HPDE6-E6E7 (cell line): ENCODE data around the gene ARHGAP15.
A peak's percentile ranks its signal among the peaks of the same experiment; 100 is the strongest.

Experiments
- DNase-seq: peaks from one replicate; pipeline ENCODE4 v3.0.0; 2011; ENCODE audit warnings: missing footprints; ENCODE audit errors: extremely low spot score

The ARHGAP15 gene

DNA sequence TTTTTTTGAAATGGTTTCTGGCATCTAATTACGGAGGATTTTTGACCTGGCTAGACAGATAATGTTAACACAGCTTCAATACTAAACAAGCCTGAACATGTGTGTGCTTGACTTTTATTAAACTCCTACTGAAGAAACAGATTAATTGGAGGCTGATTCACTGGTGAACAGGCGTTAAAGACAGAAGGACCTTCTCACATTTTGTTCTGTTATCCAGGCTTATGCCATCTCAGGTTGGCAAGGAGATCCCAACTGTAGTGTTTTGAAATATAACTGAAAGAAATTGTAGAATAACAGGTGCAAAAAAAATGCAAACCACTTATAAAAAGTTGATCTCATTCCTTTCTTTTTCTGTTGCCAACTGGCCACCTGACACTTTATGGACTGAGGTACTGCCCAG, 269.6 kb downstream of the ARHGAP15 start:
- peak; percentile 25 for DNase-seq

DNA sequence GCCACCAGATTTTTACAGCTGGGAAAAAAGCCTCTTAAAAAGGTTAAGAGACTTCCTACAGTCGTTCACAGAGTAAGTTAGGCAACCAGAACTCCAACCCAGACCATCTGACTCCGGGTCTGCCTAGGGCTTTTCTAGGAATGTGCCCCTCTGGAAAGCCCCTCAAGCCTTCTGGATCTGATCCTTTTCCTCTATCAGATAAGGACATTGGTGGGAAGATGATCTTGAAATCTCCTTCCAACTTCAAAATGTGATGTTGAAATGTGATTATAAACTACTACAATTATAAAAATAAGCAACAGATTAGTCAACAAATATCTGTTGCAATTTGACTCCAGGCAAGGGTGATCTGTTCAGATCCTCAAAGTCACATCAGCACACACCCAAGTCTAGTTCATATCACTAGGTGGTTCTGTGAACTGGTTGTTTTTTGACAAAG, 270.4 kb downstream of the ARHGAP15 start:
- no peak for DNase-seq

DNA sequence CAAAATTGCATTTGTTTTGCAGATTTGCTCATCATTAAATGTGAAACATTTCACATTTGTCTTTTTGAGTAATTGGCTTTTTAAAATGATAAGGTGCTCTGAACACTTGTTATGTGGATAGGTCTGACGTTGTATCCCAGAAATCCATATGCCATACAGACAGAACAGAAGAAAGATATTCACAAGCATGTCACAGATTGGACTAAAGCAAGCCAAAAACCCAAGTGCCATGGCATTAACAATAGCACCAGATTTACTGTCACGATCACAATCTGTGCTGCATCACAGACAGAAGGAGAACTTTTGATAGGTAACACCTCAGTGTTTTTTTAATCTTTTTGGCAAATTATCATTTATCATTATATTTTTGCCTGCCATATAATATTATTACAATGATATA, 272.6 kb downstream of the ARHGAP15 start:
- no peak for DNase-seq

DNA sequence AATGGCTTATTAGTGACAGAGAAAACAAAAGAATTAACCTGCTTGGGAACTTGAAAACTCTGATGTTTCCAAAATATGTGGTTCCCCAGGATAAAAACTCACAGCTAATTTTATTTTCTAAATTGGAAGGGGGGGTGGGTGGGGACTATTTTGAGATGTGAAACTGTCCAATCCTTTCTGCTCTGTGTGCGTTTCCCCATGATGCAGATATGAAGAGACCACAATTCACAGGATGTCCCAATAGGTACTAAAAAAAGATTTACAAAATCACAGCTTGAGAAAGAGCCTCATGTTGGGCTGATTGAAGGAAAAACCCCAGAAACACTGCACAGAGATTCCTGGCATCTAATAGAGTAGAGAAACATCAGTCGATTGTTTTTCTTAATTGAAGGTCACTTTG, 273.2 kb downstream of the ARHGAP15 start:
- no peak for DNase-seq

DNA sequence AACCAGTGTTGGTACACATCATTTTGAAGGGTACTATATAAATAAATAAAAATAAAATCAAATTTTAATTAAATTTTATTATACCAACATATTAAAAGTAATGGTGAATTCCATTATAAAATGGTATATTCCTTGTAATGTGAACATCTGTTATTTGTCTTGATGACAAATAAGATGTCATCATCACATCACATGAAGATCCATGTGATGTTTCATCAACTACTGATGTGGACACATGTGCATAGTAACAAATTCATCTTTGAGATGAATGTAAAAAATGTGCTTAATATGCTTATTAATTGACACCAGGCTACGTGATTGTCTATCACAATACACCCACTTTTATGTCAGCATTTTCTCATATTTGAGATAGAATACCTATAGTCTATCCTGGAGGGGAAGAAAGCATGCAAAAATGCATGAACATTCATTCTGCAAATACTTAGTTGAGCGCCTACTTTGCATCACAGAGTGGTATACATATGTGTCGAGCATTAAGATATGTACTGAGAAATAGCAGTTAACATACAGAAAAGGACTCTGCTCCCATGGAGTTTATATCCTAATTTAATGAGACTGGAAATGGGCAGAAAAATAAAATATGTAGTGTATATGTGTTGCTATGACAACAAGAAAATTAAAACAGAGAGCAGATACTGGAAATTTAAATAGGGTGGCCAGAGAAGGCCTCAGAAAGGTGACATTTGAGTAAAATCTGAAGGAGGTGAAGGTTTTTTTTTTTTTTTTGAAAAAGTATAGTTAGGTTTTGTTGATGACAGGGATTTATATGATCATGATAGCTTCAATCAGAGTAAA, 281.1 kb downstream of the ARHGAP15 start:
- DNase-seq: no peak

DNA sequence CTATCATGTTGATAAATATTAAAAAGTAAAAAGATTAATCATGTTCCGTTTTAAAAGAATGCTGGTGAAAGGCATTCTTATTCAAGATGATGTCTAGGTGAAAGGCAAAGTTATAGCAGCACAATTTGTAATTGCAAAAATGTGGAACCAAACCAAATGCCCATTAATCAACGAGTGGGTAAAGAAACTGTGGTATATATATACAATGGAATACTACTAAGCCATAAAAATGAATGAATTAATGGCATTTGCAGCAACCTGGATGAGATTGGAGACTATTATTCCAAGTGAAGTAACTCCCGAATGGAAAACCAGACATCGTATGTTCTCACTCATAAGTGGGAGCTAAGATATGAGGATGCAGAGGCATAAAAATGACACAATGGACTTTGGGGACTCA, 286.4 kb downstream of the ARHGAP15 start:
- no peak for DNase-seq

DNA sequence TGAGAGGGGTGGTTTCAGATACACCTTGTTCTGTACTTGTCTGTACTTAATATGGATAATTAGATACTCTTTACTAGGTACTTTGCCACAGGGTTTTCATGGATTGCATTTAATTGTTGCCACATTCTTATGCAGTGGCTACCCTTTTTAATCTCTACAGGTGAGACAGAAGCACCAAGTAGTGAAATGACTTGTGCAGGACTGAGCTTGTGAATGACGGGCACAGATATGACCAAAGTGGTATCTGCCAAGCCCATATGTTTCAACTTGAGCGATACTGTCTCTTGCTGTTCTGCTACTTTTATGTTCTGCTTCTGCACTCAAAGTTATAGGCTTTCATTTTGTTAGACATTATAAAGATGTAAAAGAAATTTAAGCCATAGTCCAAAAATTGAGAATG, 288.2 kb downstream of the ARHGAP15 start:
- DNase-seq: no peak

DNA sequence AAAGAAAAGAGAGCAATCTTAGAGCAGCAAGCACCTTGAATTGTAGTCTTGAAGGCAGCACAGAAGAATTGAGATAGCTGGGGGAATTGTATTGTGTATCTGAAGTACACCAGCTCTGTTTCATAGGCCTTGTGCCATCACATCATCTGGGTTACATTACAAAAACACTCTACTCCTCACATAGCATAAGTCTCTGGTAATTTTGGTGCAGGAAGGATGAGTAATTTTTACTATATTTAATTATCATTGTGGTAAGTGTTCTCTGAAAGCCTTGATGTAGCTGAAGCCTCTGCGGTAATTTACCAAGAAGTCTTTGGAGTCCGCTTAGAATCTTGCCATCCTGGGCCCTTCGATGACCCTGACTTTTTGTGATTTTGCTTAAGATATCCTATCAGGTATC, 291.1 kb downstream of the ARHGAP15 start:
- no peak for DNase-seq

DNA sequence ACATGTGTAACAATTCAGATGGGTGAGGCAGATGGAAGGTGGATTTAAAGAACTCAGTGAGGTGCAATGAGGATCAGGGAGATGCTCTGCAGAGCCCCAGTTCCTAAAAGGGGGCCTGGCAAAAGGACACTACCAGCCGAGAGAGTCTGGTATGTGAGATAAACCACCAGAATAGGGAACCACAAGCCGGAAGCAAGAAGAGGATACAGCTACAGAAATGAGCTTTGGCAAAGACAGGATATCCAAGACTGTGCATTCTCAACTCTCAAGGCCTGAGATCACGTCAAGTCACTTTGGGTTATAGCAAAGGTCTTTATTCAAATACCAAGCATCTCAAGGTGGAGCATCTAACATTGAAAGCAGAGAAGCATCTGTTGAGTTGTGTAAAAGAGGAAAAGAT, 293.5 kb downstream of the ARHGAP15 start:
- DNase-seq: no peak

DNA sequence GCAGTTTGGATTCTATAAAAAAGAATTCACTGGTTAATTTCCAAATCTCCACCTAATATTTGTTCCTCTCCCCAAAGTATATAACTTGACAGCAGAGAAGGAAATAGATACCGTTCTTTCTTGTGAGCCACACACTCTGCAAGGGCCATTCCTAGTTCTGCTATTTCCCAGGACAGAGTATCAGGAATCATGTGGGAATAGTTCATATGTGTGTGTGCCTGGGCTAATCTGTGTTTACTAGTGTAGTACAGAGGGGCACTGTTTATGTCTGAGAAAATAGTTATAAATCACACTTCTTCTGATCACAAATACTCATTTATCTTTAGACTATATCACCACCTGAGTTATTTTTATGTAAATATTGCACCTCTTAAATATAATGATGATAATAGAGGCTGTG, 296.7 kb downstream of the ARHGAP15 start:
- DNase-seq: no peak

DNA sequence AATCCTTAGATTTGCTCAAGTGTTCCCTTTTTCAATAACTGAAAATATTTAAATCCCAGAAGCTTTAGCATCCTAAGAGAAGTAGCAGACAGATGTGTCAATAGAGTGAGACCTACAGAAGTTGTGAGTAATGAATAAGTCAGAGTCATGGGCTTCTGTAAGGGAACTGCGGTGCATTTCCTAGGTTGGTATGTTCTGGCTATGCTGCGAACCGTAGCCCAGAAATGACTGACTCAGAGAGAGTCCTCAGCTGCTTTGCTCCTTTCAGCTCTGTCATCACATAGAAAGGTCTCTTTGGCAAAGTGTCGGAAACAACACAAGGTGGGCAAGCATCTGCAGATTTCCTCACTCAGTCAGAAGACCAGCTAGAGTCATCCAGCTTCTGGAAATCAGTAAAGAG, 297.1 kb downstream of the ARHGAP15 start:
- peak; percentile 32 for DNase-seq

DNA sequence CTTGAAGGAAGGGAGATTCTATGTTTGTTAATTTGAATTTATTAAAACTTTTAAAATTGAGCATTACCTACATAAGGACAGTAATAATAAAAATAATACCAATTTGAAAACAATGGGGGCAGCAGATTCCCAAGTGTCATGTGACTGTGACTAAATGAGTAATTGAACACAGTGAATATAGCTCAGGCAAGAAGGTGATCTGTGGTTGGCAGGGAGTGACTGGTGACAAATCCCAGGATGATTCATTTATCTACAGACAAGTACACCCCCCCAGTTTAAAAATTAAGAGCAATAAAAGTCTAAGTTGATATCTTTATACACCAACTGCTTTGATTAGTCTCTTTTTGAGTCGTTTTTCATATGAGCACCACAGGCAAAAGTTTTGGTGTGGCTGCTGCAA, 299.5 kb downstream of the ARHGAP15 start:
- no peak for DNase-seq

DNA sequence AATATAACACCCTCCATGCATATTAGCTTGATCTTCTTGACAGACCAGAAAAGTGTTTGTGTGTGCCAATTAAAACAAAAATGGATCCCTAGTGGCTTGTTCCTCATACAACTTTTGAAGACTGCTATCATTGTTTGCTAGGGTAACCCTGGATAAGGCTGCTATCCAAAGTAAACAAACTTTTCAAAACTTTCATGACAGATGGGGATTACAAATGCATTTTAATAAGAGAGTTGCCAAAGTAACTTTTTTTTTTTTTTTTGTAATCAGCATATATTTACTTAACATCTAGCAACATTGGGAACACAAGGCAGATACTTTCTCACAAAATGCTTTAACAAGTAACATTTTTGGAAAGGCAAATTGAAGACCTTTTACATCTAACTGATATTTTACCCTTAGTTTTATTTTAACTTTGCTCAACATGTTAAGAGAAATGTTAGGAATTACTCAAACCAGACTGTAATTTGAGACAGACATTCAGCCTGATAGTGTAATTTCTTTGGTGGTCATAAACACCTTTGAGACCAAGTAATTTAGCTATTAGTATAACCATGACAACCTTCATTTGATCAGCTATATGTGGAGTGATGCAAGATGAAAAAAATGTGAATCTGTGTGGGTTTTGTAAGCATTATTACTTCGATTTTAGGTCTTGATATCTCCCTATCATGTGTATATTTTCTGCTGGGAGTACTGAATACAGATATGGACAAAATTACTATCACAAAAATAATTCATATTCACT, 300.9 kb downstream of the ARHGAP15 start:
- no peak for DNase-seq

DNA sequence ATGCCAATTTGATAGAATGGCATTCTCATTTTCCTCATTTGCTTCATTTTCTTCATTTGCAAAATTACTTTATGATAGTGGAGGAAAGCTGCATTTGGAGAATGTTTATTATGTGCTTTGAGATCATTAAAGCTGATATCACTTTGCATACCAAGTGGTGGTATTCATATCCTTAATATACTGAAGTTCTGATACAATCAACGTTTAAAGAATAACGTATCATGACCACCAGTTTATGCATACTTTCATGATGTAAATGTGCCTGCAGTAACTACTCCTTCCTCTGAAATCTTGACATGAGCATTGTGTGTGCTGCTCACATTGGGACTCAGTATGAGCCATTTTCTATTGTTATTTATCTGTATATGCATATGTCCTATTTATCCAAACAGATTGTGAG, 302.1 kb downstream of the ARHGAP15 start:
- no peak for DNase-seq

DNA sequence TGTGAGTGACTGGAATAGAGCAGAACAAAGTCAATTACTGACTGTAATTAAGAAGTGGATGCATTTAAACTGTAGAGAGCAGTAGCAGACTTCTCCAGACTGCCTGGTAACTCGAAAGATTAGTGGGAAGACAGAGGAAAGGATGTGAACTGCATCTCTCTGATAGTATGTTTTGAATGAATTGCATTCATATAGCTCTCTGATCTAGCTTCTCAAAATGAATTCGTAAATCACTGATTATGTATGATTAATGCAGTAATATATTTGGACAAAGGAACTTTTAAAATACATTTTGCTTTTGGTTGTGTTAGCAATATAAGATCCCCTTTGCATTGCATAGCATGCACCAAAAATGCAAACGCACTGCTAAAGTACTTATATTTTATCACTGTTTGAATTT, 304.0 kb downstream of the ARHGAP15 start:
- no peak for DNase-seq

DNA sequence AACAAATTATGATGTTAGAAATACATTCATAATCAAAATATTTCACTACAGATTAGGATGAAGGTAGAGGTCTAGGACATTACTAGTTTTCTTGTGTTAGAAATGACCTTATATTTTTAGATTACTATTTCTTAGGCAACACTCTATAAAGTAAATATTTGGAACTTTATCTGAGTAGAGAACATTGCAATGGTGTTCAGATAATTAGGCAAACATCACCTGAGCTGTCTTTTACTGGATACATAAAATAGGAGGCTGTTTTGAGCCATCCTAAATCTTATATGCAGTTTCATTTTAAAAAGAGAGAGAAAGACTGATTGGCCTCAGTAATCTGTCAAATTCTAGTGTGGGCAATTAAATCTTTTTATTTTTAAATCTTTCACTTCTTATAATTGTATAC, 304.6 kb downstream of the ARHGAP15 start:
- no peak for DNase-seq

DNA sequence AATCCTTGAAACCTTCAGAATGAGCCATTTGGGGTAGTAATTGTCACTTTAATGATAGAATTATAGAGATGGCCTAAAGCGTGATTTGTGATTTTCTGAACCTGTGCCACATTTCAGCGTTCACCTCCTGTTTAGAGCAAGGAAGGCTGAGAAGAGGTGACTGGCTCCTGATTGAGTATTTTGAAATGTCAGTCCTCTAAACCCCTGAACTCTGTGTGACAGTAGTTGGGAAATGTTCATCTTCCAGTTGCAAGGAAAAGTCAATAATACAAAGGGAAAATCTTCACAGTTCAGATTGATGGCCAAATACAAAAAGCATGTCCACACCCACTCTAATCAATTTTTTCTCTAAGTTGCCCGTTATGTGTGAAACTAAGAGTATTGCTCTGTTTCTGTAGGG, 305.2 kb downstream of the ARHGAP15 start:
- DNase-seq: no peak

DNA sequence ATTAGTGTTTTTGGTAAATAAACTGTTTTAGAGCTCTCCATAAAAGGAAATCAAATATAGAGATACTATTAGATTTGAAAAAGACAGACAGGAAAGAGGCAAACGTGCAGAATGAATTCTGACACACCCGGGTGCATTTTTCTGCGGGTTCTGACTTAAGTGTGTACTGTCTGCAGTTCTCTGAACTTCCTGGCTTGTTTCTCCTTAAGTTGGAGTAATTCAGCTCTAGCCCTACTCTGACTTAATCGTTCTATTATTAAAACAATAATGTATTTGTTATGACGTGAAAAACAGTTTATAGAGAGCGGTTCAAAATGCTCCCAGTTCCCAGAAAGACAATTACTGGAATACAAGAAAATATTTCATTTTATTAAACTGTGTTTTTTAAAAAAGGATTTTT, 305.9 kb downstream of the ARHGAP15 start:
- no peak for DNase-seq

DNA sequence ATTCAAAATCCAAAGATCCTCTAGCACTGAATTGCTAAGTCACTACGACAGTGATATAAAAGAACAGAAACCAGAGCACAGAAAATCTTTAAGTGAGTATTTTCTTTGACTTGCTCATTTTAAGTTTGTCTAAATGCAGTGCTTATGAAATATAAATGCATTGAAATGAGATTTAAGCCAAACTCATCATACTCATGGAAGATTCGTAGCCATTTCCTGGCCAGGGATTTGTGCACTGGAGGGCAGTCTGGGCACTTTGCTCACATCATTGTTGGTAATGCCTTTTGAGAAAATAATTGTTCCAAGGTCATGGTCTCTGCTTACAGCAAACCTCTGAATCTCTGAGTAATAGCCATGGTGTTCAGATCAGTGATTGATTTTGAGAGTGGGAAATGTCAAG, 307.7 kb downstream of the ARHGAP15 start:
- no peak for DNase-seq

DNA sequence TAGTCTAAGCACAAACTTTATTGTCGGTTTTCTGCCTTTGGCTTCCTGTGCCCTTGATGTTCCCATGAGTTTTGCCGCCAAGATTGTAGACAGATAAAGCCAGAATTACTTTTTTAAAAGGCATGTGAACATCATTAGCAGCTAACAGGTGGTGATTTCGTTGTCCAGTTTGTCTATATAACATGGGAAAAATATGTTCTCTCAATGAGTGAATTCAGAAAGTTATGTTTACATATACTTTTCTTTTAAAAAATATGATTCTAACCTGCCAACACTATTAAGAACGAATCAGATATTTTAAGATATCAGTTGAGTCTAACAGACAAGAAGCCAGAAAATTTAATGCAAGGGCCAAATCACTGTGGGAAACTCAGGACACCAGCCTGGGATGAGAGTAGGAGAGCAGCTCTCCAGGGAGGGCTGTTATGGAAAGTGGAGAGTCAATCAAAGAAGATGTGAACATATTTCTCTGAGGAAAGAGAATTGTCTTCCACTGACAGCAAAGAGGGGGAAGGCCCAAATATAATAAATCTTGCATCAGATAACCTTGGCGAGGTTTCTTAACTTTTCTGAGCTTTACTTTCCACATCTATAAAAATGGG, 311.3 kb downstream of the ARHGAP15 start:
- no peak for DNase-seq

DNA sequence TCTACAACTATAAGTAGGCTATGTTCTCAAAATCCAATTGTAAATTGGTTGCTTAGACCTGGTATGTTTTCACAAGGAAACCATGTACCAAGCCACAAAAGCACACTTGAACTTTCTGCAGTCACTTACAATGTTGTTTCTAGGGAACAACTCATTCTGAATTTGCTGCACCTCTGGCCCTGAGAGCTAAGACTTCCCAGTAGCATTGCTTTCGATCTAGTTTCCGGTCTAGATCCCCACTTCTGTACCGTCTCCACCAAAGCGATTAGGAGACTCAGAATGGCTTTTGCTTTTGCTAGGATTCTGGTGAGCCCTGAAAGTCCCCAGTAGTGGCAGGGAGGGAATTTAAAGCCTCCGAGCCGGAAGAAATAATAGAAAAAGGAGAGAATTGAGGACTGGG, 313.0 kb downstream of the ARHGAP15 start:
- no peak for DNase-seq

DNA sequence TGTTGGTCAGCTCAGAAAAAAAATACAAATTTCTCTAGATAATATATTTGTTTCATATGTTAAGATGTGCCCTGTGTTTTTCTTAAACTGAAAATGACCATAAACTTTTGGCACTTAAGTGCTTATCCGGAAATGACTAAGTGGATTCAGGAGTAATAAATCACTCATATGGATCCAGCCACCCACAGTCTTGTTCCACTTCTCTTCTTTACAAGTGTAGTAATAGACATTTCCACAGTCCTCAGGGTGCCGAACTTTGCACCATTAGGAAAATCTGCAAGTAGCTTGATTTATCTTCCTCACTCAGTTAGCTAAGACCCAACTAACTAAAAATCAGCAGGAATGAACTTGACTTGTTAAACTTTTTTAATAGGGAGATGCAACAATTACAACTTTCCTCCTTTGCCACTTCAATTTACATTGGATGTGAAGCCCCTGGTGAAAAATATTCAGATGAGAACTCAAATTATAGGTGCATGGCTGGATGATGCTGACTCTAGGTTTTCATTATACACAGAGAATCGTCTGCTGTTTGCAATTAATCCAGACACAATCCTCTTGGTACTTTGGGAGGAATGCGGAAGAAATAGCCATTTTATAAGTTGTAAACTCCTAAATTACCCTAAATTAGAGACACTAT, 322.5 kb downstream of the ARHGAP15 start:
- DNase-seq: peak; percentile 13
